ENCODE measurements around the gene C22orf23. TPM values are rescaled to one million over a fixed set of nuclear protein-coding genes. Genes with fewer than 3 reads are reported as not detected.

Gene C22orf23
- total RNA-seq, 1 experiment from 2014 or later = 0.52 TPM

- CTCF ChIA-PET = interaction anchor here (0.7 kb wide), 1 partner anchor 15 kb away, joined by 3 read pairs; no protein-coding TSS in a partner anchor
- no peak for DNase-seq
- Mint-ChIP-seq H3K4me3 (ENCODE audit: low read depth, unreplicated experiment) (no peak overlapping the region), H3K27ac (ENCODE audit: unreplicated experiment) (no peak overlapping the region), H3K9me3 (ENCODE audit: low read depth, unreplicated experiment) (no peaks in the 10 kb centered on the region), H3K4me1 (ENCODE audit: low read depth, unreplicated experiment) (peaks cover 17% of the 10 kb centered on the region), H3K36me3 (ENCODE audit: insufficient read depth, unreplicated experiment) (peaks cover 51% of the 10 kb centered on the region), H3K27me3 (ENCODE audit: unreplicated experiment) (no peaks in the 10 kb centered on the region)
- TF ChIP-seq CTCF (IDR thresholded peaks at IDR 0.05; ENCODE audit: unreplicated experiment) = no peak
- no TSS peak for BruUV-seq (replicated peaks)
- intact Hi-C loops (cut with micrococcal nuclease; ENCODE audit: unreplicated experiment) = no loop called here
These were observed 24.0 kb downstream of the C22orf23 start for GRCh38 chr22:37929390-37929789.

GRCh38 chr22:37927637-37927936 lies 25.8 kb downstream of the C22orf23 start:
- Mint-ChIP-seq H3K27me3 (ENCODE audit: unreplicated experiment) (no peaks in the 10 kb centered on the region), H3K27ac (ENCODE audit: unreplicated experiment) (no peak overlapping the region), H3K9me3 (ENCODE audit: low read depth, unreplicated experiment) (no peaks in the 10 kb centered on the region), H3K4me3 (ENCODE audit: low read depth, unreplicated experiment) (no peak overlapping the region), H3K4me1 (ENCODE audit: low read depth, unreplicated experiment) (peaks cover under 1% of the 10 kb centered on the region), H3K36me3 (ENCODE audit: insufficient read depth, unreplicated experiment) (peaks cover 51% of the 10 kb centered on the region)
- intact Hi-C loops (cut with micrococcal nuclease; ENCODE audit: unreplicated experiment) = no loop called here
- DNase-seq = no peak
- CTCF ChIA-PET = no interaction called here
- BruUV-seq (replicated peaks) = no TSS peak
- TF ChIP-seq CTCF (IDR thresholded peaks at IDR 0.05; ENCODE audit: unreplicated experiment) = no peak

- CTCF ChIA-PET = no interaction called here
- no peak for TF ChIP-seq CTCF (IDR thresholded peaks at IDR 0.05; ENCODE audit: unreplicated experiment)
- H3K36me3 Mint-ChIP-seq (ENCODE audit: insufficient read depth, unreplicated experiment) = peaks cover 51% of the 10 kb centered on the region
These were observed 26.4 kb downstream of the C22orf23 start for GRCh38 chr22:37926771-37927636.

GRCh38 chr22:37926358-37926757 lies 27.0 kb downstream of the C22orf23 start:
- no peak for DNase-seq
- Mint-ChIP-seq H3K36me3 (ENCODE audit: insufficient read depth, unreplicated experiment) (peaks cover 57% of the 10 kb centered on the region), H3K4me1 (ENCODE audit: low read depth, unreplicated experiment) (no peaks in the 10 kb centered on the region), H3K27ac (ENCODE audit: unreplicated experiment) (no peak overlapping the region), H3K27me3 (ENCODE audit: unreplicated experiment) (no peaks in the 10 kb centered on the region), H3K4me3 (ENCODE audit: low read depth, unreplicated experiment) (no peak overlapping the region), H3K9me3 (ENCODE audit: low read depth, unreplicated experiment) (no peaks in the 10 kb centered on the region)
- intact Hi-C loops (cut with micrococcal nuclease; ENCODE audit: unreplicated experiment) = no loop called here
- CTCF ChIA-PET = no interaction called here
- TF ChIP-seq CTCF (IDR thresholded peaks at IDR 0.05; ENCODE audit: unreplicated experiment) = no peak
- BruUV-seq (replicated peaks) = no TSS peak

More at GRCh38 chr22:37926771-37927636, 26.4 kb downstream of the C22orf23 start:
- Mint-ChIP-seq H3K4me1 (ENCODE audit: low read depth, unreplicated experiment) (no peaks in the 10 kb centered on the region), H3K9me3 (ENCODE audit: low read depth, unreplicated experiment) (no peaks in the 10 kb centered on the region), H3K4me3 (ENCODE audit: low read depth, unreplicated experiment) (no peak overlapping the region), H3K27ac (ENCODE audit: unreplicated experiment) (no peak overlapping the region), H3K27me3 (ENCODE audit: unreplicated experiment) (no peaks in the 10 kb centered on the region)
- no TSS peak for BruUV-seq (replicated peaks)
- intact Hi-C loops (cut with micrococcal nuclease; ENCODE audit: unreplicated experiment) = no loop called here
- no peak for DNase-seq
